ENCODE measurements around the gene NUF2. TPM values are rescaled to one million over a fixed set of nuclear protein-coding genes. Genes with fewer than 3 reads are reported as not detected.

The NUF2 gene
- total and polyA plus RNA-seq, 2 donors (not counting 3 experiments of a cell fraction or from before 2014, with no cell fraction given), result 14.3 to 38.6 TPM

- Histone ChIP-seq H3K9me3 (replicated peaks; ENCODE audit: control insufficient read depth, insufficient read depth, low read length) (no peaks in the 10 kb centered on the region), H3K4me3 (replicated peaks in 1 of 3; ENCODE audit: insufficient read depth in 1 of 3, low read depth in 1 of 3, low read length in 3 of 3) (no peak overlapping the region), H3K79me2 (ENCODE audit: control insufficient read depth, insufficient read depth, low read length) (no peaks in the 10 kb centered on the region), H3K36me3 (ENCODE audit: control insufficient read depth in 2 of 2, extremely low read depth in 1 of 2, insufficient read depth in 2 of 2, low read length in 2 of 2) (no peaks in the 10 kb centered on the region), H3K27me3 (ENCODE audit: control insufficient read depth in 2 of 2, insufficient read depth in 2 of 2, low read length in 2 of 2) (peaks cover 0 to 2% of the 10 kb centered on the region in 2 experiments), H3K4me2 (ENCODE audit: insufficient read depth, low read length) (no peak overlapping the region), H3K27ac (ENCODE audit: insufficient read depth, low read depth, low read length) (no peak overlapping the region), H4K20me1 (replicated peaks; ENCODE audit: control insufficient read depth, extremely low read depth, insufficient read depth, low read length) (no peaks in the 10 kb centered on the region), H3K4me1 (ENCODE audit: control insufficient read depth, extremely low read depth, insufficient read depth, low read length) (no peaks in the 10 kb centered on the region), H3K9me1 (replicated peaks; ENCODE audit: control insufficient read depth, extremely low read depth, insufficient read depth, low read length) (no peaks in the 10 kb centered on the region), H2AFZ (ENCODE audit: low read depth, low read length) (no peak overlapping the region), H3K9ac (replicated peaks; ENCODE audit: extremely low read depth, insufficient read depth, low read length) (no peak overlapping the region)
- POLR2A ChIA-PET, result no interaction called here
- BruUV-seq (replicated peaks), result no TSS peak
- DNase-seq (ENCODE audit: low read depth, low spot score), result peak; percentile 4
- dilution Hi-C loops (cut with MboI; ENCODE audit: extremely low pct_ligation_motif_present, low sequenced_read_pairs), result no loop called here
- FAIRE-seq, result no peak
- CTCF ChIA-PET, result interaction anchor here (1.5 kb wide), 1 partner anchor 1718 kb away, joined by 4 read pairs; no protein-coding TSS in a partner anchor
- TF ChIP-seq MAX (IDR thresholded peaks at IDR 0.05; ENCODE audit: insufficient read depth, insufficient read length) (no peak), MYC (IDR thresholded peaks at IDR 0.05; ENCODE audit: low read depth, low read length) (no peak), FOS (IDR thresholded peaks at IDR 0.05; ENCODE audit: borderline replicate concordance, insufficient read depth, low read length) (no peak)
- TF ChIP-seq, protein P1, sequence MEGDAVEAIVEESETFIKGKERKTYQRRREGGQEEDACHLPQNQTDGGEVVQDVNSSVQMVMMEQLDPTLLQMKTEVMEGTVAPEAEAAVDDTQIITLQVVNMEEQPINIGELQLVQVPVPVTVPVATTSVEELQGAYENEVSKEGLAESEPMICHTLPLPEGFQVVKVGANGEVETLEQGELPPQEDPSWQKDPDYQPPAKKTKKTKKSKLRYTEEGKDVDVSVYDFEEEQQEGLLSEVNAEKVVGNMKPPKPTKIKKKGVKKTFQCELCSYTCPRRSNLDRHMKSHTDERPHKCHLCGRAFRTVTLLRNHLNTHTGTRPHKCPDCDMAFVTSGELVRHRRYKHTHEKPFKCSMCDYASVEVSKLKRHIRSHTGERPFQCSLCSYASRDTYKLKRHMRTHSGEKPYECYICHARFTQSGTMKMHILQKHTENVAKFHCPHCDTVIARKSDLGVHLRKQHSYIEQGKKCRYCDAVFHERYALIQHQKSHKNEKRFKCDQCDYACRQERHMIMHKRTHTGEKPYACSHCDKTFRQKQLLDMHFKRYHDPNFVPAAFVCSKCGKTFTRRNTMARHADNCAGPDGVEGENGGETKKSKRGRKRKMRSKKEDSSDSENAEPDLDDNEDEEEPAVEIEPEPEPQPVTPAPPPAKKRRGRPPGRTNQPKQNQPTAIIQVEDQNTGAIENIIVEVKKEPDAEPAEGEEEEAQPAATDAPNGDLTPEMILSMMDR (IDR thresholded peaks at IDR 0.05; ENCODE audit: extremely low read depth in 1 of 2, insufficient read depth in 1 of 2, low read depth in 1 of 2, low read length in 2 of 2), result no peak
- intact Hi-C loops (cut with micrococcal nuclease), result no loop called here
Measured at GRCh38 chr1:163395790-163396189, 74.0 kb downstream of the NUF2 start.

GRCh38 chr1:163397451-163398200 is 75.9 kb downstream of the NUF2 start:
- Histone ChIP-seq H3K9me3 (replicated peaks; ENCODE audit: control insufficient read depth, insufficient read depth, low read length) (no peaks in the 10 kb centered on the region), H3K4me1 (ENCODE audit: control insufficient read depth, extremely low read depth, insufficient read depth, low read length) (no peaks in the 10 kb centered on the region), H3K27me3 (ENCODE audit: control insufficient read depth in 2 of 2, insufficient read depth in 2 of 2, low read length in 2 of 2) (no peaks in the 10 kb centered on the region), H3K27ac (ENCODE audit: insufficient read depth, low read depth, low read length) (no peak overlapping the region), H3K9ac (replicated peaks; ENCODE audit: extremely low read depth, insufficient read depth, low read length) (no peak overlapping the region), H4K20me1 (replicated peaks; ENCODE audit: control insufficient read depth, extremely low read depth, insufficient read depth, low read length) (no peaks in the 10 kb centered on the region), H3K4me3 (replicated peaks in 1 of 3; ENCODE audit: insufficient read depth in 1 of 3, low read depth in 1 of 3, low read length in 3 of 3) (no peak overlapping the region), H2AFZ (ENCODE audit: low read depth, low read length) (no peak overlapping the region), H3K79me2 (ENCODE audit: control insufficient read depth, insufficient read depth, low read length) (no peaks in the 10 kb centered on the region), H3K36me3 (ENCODE audit: control insufficient read depth in 2 of 2, extremely low read depth in 1 of 2, insufficient read depth in 2 of 2, low read length in 2 of 2) (no peaks in the 10 kb centered on the region), H3K4me2 (ENCODE audit: insufficient read depth, low read length) (no peak overlapping the region), H3K9me1 (replicated peaks; ENCODE audit: control insufficient read depth, extremely low read depth, insufficient read depth, low read length) (no peaks in the 10 kb centered on the region)
- ChIA-PET POLR2A (no interaction called here), CTCF (no interaction called here)
- intact Hi-C loops (cut with micrococcal nuclease), result no loop called here
- DNase-seq (ENCODE audit: low read depth, low spot score) (no peak), FAIRE-seq (no peak)
- dilution Hi-C loops (cut with MboI; ENCODE audit: extremely low pct_ligation_motif_present, low sequenced_read_pairs), result no loop called here
- BruUV-seq (replicated peaks), result no TSS peak
- no peak for TF ChIP-seq POLR2AphosphoS5 (IDR thresholded peaks at IDR 0.05; ENCODE audit: insufficient read depth, low read depth, low read length)
